Renal pelvis (tissue), 4 donors: ENCODE measurements around the gene CA9. TPM values are rescaled to one million over a fixed set of nuclear protein-coding genes. Genes with fewer than 3 reads are reported as not detected.

ENCODE experiments used
- DNase-seq: peaks from one replicate; pipeline ENCODE4 v3.0.0-alpha.2; 2013
- polyA plus RNA-seq, 3 donors: library from polyadenylated mRNA; unstranded; fragments of 120-200 nt; gene quantifications; one replicate each; pipeline ENCODE4 v1.2.1, GENCODE V29; 2013; ENCODE audit not compliant: insufficient read length in 3 of 3

CA9 gene
- polyA plus RNA-seq, 3 donors = 0.34 to 0.94 (median 0.57) TPM

DNA sequence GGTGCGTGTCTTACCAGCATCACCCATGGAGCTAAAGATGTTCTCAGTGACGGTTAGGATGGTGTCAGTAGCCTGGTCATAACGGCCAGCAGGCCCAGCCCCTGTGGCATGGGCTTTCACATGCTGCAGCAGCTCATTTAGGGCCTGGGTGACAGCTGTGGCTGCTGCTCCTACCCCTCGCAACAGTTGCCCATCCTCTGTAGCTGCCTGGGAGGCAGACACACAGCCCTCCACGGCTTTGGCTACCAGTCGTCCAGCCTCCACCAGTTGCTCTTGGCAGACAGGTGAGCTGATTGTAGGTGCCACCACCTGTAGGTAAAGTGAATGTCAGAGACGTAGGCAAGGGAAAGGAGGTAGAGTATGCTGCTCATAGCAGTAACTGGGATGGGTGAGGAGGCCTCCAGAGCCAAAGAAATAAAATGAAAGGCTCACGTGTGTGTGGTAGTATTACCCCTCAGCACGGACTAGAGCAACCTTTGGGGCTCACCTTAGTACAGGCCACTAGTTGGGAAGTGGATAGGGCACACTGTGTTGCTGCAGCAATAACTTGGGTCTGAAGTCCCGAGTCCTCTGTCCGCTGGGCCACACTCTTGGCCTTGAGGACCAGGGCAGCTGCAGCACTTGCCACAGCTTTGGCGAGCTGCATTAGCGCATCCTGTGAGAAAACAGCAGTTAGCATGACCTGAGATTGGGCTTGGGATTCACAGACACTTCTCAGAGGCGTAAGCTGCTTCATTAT is 43.6 kb downstream of the CA9 start:
- DNase-seq = no peak

DNA sequence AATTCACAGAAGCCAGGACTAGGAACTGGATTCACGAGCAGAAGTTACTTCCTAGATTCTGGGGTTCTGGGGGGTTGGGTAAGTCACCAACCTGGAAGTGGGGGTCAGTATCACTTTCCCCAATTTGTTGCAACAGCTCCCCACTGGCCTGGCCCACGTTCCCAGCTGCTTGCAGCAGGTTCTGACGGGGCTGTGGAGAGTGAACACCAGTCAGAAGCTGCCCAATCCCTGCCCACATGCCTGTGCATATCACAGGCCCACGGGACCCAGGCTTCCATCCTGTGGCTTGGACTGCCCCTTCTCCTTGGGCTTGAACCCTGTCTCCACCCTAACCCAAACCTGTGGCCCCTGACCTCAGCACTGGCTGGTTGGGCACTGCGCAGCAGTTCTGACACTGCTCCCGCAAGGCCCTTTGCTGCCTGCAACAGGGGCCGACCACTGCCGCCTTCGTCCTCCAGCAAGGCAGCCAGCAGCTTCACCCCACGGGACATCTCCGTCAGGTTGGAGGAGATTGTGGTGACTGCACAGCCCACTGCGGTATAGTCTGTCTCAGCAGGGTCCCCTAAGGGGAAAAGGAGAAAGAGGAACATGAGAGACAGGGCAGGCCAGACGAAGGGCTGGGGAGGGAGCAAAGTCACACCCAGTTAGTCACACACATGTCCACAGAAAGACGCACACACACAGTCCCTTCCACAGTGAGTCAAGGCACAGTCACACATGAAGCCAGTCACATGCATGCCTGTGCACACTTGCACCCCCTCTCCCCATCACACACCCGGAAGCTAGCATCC is 45.2 kb downstream of the CA9 start:
- DNase-seq = no peak

DNA sequence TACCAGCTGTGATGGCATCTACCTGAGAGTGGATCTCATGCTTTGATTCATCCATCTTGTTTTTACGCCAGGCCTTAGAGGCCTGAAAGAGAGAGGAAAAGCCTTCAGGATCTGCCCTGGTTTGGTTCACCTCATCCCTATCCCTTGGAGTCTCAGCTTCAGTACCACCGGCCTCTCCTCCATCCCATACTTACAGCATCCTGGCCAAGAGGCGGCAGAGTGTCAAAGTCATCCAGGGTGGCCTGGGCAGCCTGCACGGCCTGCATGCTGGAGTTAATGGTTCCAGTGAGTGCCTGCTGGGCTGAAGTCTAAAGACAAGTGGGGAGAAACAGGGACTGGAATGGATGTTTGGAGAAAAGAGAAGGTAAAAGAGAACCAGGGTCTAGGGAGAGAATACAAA is 45.8 kb downstream of the CA9 start:
- DNase-seq = no peak

DNA sequence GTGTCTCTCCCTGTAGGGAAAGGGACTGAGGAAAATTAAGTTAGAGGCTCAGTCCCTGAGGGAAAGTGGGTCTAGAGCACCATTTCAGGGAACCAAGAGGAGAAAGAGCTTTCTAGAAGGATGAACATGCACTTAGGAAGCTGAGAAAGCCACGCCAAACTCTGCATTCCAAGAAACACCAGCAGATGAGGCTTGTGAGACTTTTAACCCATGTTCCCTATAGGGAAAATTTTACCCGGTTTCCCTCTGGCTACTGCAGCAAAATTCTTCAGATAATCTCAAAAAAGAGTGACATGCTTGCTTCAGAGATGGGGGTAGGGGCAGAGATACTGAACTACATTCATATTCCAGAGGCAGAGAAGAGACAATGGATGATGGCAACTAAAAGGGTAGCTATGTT is 49.7 kb downstream of the CA9 start:
- no peak for DNase-seq

DNA sequence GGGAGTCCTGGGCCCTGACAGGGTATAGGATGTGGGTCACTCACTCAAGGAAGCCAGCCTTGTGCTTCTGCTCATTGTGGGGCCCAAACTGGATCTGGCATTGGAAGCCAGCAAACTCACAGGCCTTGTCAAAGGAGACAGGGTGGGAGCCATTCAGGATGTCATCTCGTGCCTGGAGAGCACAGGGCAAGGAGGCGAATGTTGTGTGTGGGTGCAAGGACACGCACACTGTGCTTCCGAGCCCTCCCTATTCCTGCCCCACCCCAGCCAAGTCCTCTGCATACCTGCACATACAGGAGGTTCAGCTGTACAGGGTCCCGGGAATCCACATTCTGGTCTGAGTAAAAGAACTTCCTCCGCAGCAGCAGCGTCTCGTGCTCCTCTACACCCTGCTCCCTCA is 50.2 kb downstream of the CA9 start:
- no peak for DNase-seq

DNA sequence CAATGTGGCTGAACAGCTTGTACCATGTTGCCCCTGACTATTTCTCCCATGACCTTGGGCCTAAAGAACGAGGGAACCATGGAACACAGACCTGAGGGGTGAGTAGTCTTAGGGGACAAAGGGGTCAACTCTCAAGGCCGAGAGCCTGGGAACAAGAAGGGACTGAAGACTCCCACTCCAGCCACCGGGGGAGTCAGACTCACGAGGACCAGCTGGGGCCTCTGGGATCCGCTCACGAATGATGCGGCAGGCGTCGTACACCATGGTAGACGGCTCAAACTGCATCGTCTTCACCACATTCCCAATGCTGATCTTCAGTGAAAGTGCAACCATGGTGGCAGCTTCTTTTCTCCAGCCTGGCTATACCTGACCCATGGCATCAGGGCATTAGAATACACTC is 51.6 kb downstream of the CA9 start:
- no peak for DNase-seq

DNA sequence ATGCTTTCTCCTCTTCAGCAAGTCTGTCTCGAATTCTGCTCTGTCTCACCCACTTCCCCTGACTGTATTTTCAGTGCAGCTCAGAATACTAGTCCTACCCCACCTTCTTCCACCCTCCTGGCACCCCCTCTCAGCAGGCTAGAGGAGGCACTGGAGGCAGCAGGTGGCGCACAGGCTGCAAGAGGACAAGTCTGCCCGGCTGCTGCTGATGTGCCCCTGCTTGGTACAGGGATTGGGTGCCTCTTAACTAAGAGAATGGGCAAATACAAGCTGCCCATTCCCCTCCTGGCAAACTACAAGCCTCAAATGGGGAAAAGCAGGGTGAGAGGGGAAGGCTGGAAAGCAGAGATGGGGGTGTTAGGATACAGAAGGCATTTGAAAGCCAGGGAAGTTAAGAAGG is 53.2 kb downstream of the CA9 start:
- no peak for DNase-seq

DNA sequence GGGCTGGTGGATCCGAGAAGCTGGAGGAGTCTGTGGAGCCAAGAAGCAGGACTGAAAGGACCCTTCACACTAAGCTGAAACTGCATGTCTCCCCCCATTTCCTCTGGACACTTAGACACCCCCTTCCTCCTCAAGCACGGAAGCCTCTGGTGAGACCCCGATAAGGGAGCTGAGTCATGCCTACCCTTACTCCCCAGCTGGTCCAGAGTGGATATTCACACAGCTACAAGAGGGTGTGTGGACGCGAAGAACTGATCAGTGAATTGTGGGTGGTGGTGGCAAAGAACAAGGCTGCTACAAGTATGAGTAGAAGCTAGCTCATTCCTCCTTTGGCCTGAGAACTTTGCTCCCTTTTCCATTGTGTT is 53.9 kb downstream of the CA9 start:
- no peak for DNase-seq

DNA sequence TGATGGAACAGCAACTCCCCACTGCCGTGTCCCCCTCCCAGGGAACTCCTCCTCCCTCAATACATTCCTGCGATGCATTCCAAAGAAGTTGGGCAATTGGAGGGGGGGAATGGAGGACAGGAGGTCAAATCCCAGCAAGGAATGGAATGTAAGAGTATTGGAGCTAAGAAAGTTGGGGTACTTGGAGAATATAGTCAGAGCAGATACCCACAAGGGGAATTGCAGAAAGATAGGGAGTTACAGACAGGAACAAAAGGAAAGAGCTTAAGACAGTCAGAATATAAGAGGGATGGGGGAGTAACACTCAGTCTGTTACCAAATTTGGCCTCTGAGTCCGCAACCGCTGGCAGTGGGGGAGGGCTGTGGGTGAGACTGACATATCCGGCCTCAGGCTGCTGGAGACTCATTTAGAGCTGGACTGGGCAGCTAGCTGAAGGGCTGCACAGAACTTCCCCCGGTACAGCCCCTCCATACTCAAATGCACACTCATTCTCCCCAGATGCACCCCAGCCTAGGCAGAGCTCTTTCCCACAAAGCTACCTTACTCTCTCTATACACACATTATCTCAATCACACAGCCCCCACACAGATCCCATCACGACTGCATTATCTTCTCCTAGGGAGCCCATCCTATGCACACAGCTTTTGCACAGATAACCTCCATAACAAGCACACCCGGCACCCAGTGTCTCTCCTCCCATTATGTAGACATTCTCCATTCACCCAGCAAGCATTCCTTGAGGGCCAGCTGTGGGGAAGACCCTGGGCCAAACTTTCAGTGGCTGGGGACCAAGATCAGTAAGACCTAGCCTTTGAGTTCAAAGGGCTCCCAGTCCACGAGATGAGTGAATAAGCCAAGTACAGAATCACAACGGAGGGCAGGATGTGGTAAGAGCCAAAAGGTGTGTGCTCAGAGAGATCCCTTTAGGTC is 54.6 kb downstream of the CA9 start:
- no peak for DNase-seq

DNA sequence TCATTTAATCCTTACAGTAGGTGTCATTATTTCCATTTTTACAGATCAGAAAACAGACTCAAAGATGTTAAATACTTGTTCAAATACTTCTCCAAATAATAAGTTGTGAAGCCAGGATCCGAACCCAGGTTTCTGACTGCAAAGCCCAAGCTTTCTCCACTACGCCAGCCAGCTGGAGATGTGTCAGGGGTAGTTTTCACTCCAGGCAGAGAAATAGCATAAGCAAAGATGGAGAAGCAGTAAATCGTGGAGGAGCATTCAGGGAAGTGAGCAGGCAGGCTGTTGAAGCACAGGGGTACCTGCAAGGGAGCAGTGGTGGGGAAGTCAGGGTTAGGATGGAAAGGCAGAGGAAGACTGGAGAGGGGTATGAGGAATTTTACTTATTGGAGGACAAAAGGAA is 55.4 kb downstream of the CA9 start:
- DNase-seq = no peak

DNA sequence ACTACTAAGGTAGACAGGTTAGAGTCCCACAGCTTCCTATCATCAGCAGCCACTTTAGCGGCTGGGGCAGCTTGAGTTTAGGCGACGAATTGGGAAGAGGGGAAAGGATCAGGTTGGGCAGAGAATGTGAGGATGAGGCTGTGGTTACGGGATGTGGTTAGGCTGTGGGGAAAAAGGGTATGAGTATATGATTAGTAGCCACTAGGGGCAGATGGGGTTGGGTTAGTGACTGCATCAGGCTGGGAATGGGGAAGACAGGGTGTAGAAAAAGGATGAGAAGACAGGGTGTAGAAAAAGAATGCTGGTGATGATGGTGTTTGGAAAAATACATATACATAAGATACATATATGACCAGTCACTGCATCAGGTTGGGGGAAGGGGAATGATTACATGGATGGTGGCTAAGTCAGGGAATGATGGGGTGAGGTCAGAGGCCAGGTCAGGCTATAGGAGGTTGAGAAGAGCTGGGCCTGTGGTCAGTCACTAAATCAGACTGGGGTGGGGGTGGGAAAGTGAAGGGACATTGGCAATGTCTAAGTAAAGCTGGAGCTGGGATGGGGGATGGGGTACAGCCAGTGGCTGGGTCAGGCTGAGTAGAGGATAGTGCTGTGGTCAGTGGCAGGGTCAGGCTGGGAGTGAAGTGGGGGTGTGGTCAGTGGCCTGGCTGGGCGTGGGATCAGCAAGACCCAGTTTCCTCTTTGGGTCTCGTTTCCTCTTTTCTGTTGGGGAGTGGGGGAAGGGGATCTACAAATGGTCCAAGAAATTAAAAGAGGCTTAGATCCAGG is 56.2 kb downstream of the CA9 start:
- DNase-seq = no peak

DNA sequence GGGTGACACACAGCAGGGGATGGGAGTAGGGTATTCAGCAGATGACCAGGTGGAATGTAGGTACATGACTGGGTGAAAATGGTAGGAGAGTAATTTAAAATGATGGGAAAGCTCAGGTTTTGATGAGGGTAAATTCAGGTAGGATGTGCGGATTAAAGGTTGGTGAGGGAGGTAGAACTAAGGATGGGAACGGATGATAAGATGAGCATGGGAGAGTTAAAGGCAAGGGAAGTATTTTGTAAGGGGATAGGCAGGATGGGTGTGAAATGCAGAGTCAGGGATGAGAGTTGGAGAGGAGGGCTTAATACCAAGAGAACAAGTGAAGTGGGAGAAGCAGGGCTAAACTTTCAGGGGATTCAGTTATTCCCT is 56.7 kb downstream of the CA9 start:
- DNase-seq = no peak

Other genes with a start within 250 kb of the CA9 start
- gene RUSC2, start 183.8 kb upstream of the CA9 start, polyA plus RNA-seq = 10 to 100 TPM; 18.9 to 20.7 (median 20.7) TPM
- 10 to 100 TPM; 44.2 to 46.7 (median 46.4) TPM for gene TESK1, start 68.7 kb upstream of the CA9 start, polyA plus RNA-seq
- 1 to 10 TPM; 2.8 to 4.5 (median 4.1) TPM for gene CD72, start 55.5 kb upstream of the CA9 start, polyA plus RNA-seq
- under 1 TPM; 0.32 to 0.58 (median 0.33) TPM for gene SIT1, start 23.0 kb upstream of the CA9 start, polyA plus RNA-seq
- gene RMRP, start 15.9 kb upstream of the CA9 start, polyA plus RNA-seq = not detected
- gene CCDC107, start 15.6 kb upstream of the CA9 start, polyA plus RNA-seq = 10 to 100 TPM; 16.9 to 21.1 (median 18.5) TPM
- gene ARHGEF39, start 8.7 kb upstream of the CA9 start, polyA plus RNA-seq = 10 to 100 TPM in 2 of 3 donors, 1 to 10 TPM in 1; 8.7 to 14.0 (median 12.9) TPM
- gene TPM2, start 16.0 kb downstream of the CA9 start, polyA plus RNA-seq = 100 to 1,000 TPM; 142 to 173 (median 160) TPM
- 100 to 1,000 TPM; 164 to 188 (median 181) TPM for gene TLN1, start 58.3 kb downstream of the CA9 start, polyA plus RNA-seq
- 10 to 100 TPM; 40.1 to 42.5 (median 40.9) TPM for gene CREB3, start 58.7 kb downstream of the CA9 start, polyA plus RNA-seq
- gene GBA2, start 75.3 kb downstream of the CA9 start, polyA plus RNA-seq = 100 to 1,000 TPM in 2 of 3 donors, 10 to 100 TPM in 1; 94.4 to 139 (median 127) TPM
- 10 to 100 TPM; 28.7 to 31.8 (median 31.1) TPM for gene RGP1, start 75.4 kb downstream of the CA9 start, polyA plus RNA-seq
- 1 to 10 TPM in 1 of 3 donors, under 1 TPM in 1, not detected in 1; 0.70 to 1.3 TPM for gene MSMP, start 80.3 kb downstream of the CA9 start, polyA plus RNA-seq
- gene NPR2, start 117.7 kb downstream of the CA9 start, polyA plus RNA-seq = 10 to 100 TPM; 24.5 to 29.4 (median 28.2) TPM
- gene SPAG8, start 138.3 kb downstream of the CA9 start, polyA plus RNA-seq = 1 to 10 TPM; 5.5 to 8.6 (median 6.0) TPM
- gene HINT2, start 141.1 kb downstream of the CA9 start, polyA plus RNA-seq = 10 to 100 TPM; 51.8 to 60.2 (median 59.5) TPM
- under 1 TPM; 0.09 to 0.41 (median 0.12) TPM for gene FAM221B, start 154.8 kb downstream of the CA9 start, polyA plus RNA-seq
- gene TMEM8B, start 155.3 kb downstream of the CA9 start, polyA plus RNA-seq = 10 to 100 TPM; 30.2 to 36.2 (median 31.1) TPM
- gene OR13J1, start 196.5 kb downstream of the CA9 start, polyA plus RNA-seq = under 1 TPM in 2 of 3 donors, not detected in 1; 0.06 to 0.22 TPM
- under 1 TPM in 1 of 3 donors, not detected in 2; 0.64 TPM for gene HRCT1, start 232.3 kb downstream of the CA9 start, polyA plus RNA-seq
- gene SPAAR, start 235.6 kb downstream of the CA9 start, polyA plus RNA-seq = 1 to 10 TPM; 1.3 to 1.9 (median 1.8) TPM